Dermis microvascular lymphatic vessel endothelial cell (primary cell): ENCODE measurements around the gene LRRC55. TPM values are rescaled to one million over a fixed set of nuclear protein-coding genes. Genes with fewer than 3 reads are reported as not detected.
A peak's percentile ranks its signal among the peaks of the same experiment; 100 is the strongest.
"Not testable (repeated sequence)": the region's sequence is repeated elsewhere in the genome, so short reads cannot be mapped to it uniquely, and the experiment has no call there.

ENCODE experiments used
- DNase-seq, 2 donors: peaks; one replicate each; pipeline versions ENCODE4 v3.0.0 to v3.0.0-alpha.2; 2010; ENCODE audit warnings: low read depth in 2 of 2
- total RNA-seq: library from RNA; depleted of rRNA; stranded (reverse); fragments of >200 nt; gene quantifications from 2 replicates; pipeline ENCODE4 v1.2.1, GENCODE V29; 2014

Gene LRRC55
- total RNA-seq, 1 donor from 2014 or later, result 0.13 TPM

GRCh38 chr11:57161351-57161750, 20.4 kb upstream of the LRRC55 start:
- DNase-seq, result no peak

GRCh38 chr11:57162179-57162898, 19.4 kb upstream of the LRRC55 start:
- DNase-seq, result peak; percentile 57 to 74

GRCh38 chr11:57163160-57163868, 18.4 kb upstream of the LRRC55 start:
- DNase-seq, result no peak

- peak; percentile 75 to 96 for DNase-seq
These were observed 17.4 kb upstream of the LRRC55 start for GRCh38 chr11:57164317-57164716.

- DNase-seq, result no peak
These were observed 14.5 kb upstream of the LRRC55 start for GRCh38 chr11:57167125-57167846.

- not testable (repeated sequence) for DNase-seq
These were observed 11.9 kb upstream of the LRRC55 start for GRCh38 chr11:57169732-57170313.

- DNase-seq, result no peak
These were observed 9.7 kb upstream of the LRRC55 start for GRCh38 chr11:57172031-57172430.

- DNase-seq, result no peak
These were observed 7.1 kb upstream of the LRRC55 start for GRCh38 chr11:57174656-57175055.

- no peak for DNase-seq
These were observed 6.3 kb upstream of the LRRC55 start for GRCh38 chr11:57175478-57175877.

GRCh38 chr11:57178334-57178733, 3.4 kb upstream of the LRRC55 start:
- DNase-seq, result no peak

- DNase-seq, result no peak
These were observed 2.1 kb upstream of the LRRC55 start for GRCh38 chr11:57179681-57180080.

- no peak for DNase-seq
These were observed 1.6 kb upstream of the LRRC55 start for GRCh38 chr11:57180081-57180561.

- DNase-seq, result no peak
These were observed 789 bp upstream of the LRRC55 start for GRCh38 chr11:57180964-57181363.

GRCh38 chr11:57182896-57183295, 1.1 kb downstream of the LRRC55 start:
- DNase-seq, result no peak

- no peak for DNase-seq
These were observed 8.8 kb downstream of the LRRC55 start for GRCh38 chr11:57190548-57190947.

GRCh38 chr11:57191311-57192219, 9.8 kb downstream of the LRRC55 start:
- no peak for DNase-seq

GRCh38 chr11:57192316-57192715, 10.6 kb downstream of the LRRC55 start:
- no peak for DNase-seq

GRCh38 chr11:57196596-57196995, 14.8 kb downstream of the LRRC55 start:
- DNase-seq, result peak in 1 of 2 donors; percentile 77

- no peak for DNase-seq
These were observed 16.0 kb downstream of the LRRC55 start for GRCh38 chr11:57197762-57198161.

- no peak for DNase-seq
These were observed 17.6 kb downstream of the LRRC55 start for GRCh38 chr11:57199330-57199729.

GRCh38 chr11:57200917-57201316, 19.2 kb downstream of the LRRC55 start:
- DNase-seq, result peak in 1 of 2 donors; percentile 34
